C1 segment of cervical spinal cord (tissue), 14 donors: ENCODE results near the gene NOXO1.

Source experiments
- DNase-seq, 14 donors: peaks; one replicate each; lab custom pipeline; 2025; lab: John Stamatoyannopoulos, UW

The NOXO1 gene

GRCh38 chr16:1997494-1998359, 16.5 kb upstream of the NOXO1 start:
- DNase-seq: no peak

- DNase-seq: no peak
Observed at GRCh38 chr16:1993731-1994131, 12.5 kb upstream of the NOXO1 start.

- DNase-seq: no peak
Observed at GRCh38 chr16:1992704-1993317, 11.5 kb upstream of the NOXO1 start.

GRCh38 chr16:1991948-1992703, 10.9 kb upstream of the NOXO1 start:
- peak in 13 of 14 donors; percentile 40 to 88 (median 79) for DNase-seq

- no peak for DNase-seq
Observed at GRCh38 chr16:1991588-1991947, 10.3 kb upstream of the NOXO1 start.

- DNase-seq: peak in 1 of 14 donors; percentile 31
Observed at GRCh38 chr16:1991135-1991551, 9.9 kb upstream of the NOXO1 start.

GRCh38 chr16:1990351-1991134, 9.3 kb upstream of the NOXO1 start:
- peak in 1 of 14 donors; percentile 20 for DNase-seq

- DNase-seq: no peak
Observed at GRCh38 chr16:1990101-1990350, 8.8 kb upstream of the NOXO1 start.

GRCh38 chr16:1989209-1990100, 8.2 kb upstream of the NOXO1 start, which contains the start of gene SYNGR3:
SYNGR3 (plus strand) TSS chr16:1989970; CDS start chr16:1990103, 133 bp downstream.
- DNase-seq: no peak

- no peak for DNase-seq
Observed at GRCh38 chr16:1987198-1987597, 5.9 kb upstream of the NOXO1 start.

GRCh38 chr16:1985466-1986150, 4.3 kb upstream of the NOXO1 start:
- no peak for DNase-seq

GRCh38 chr16:1984347-1985225, 3.3 kb upstream of the NOXO1 start:
- peak in 3 of 14 donors; percentile 21 to 58 (median 37) for DNase-seq

GRCh38 chr16:1983544-1984346, 2.5 kb upstream of the NOXO1 start, which contains the start of gene GFER:
GFER (plus strand) TSS chr16:1984193; CDS start chr16:1984219, 26 bp downstream.
- peak in 13 of 14 donors; percentile 56 to 91 (median 76) for DNase-seq

- DNase-seq: no peak
Observed at GRCh38 chr16:1982991-1983543, 1.8 kb upstream of the NOXO1 start.

GRCh38 chr16:1982013-1982433, 754 bp upstream of the NOXO1 start:
- DNase-seq: peak in 6 of 14 donors; percentile 5 to 39 (median 14)

GRCh38 chr16:1980770-1981087, 540 bp downstream of the NOXO1 start:
- no peak for DNase-seq

GRCh38 chr16:1980030-1980769, 1.1 kb downstream of the NOXO1 start:
- peak in 1 of 14 donors; percentile 65 for DNase-seq
